ENCODE results near the gene POU5F2.

The POU5F2 gene

GRCh38 chr5:93735378-93735777 is 6.0 kb downstream of the POU5F2 start:
- no peak overlapping the region for H3K4me3 ChIP-seq (ENCODE audit: low read depth, low read length)
- TF ChIP-seq, protein P1, sequence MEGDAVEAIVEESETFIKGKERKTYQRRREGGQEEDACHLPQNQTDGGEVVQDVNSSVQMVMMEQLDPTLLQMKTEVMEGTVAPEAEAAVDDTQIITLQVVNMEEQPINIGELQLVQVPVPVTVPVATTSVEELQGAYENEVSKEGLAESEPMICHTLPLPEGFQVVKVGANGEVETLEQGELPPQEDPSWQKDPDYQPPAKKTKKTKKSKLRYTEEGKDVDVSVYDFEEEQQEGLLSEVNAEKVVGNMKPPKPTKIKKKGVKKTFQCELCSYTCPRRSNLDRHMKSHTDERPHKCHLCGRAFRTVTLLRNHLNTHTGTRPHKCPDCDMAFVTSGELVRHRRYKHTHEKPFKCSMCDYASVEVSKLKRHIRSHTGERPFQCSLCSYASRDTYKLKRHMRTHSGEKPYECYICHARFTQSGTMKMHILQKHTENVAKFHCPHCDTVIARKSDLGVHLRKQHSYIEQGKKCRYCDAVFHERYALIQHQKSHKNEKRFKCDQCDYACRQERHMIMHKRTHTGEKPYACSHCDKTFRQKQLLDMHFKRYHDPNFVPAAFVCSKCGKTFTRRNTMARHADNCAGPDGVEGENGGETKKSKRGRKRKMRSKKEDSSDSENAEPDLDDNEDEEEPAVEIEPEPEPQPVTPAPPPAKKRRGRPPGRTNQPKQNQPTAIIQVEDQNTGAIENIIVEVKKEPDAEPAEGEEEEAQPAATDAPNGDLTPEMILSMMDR (IDR thresholded peaks at IDR 0.05; ENCODE audit: insufficient read depth, low read length, missing control alignments) = no peak
- CTCF ChIA-PET = interaction anchor here (0.8 to 1.3 kb wide), 3 partner anchors 25 to 128 kb away, joined by 3 read pairs; no protein-coding TSS in a partner anchor
- DNase-seq (ENCODE audit: low read depth, low spot score) = no peak
- POLR2A ChIA-PET = no interaction called here

GRCh38 chr5:93731987-93732386 is 9.4 kb downstream of the POU5F2 start:
- TF ChIP-seq, protein P1 (IDR thresholded peaks at IDR 0.05; ENCODE audit: insufficient read depth, low read length, missing control alignments) = no peak
- POLR2A ChIA-PET = no interaction called here
- DNase-seq (ENCODE audit: low read depth, low spot score) = no peak
- no peak overlapping the region for H3K4me3 ChIP-seq (ENCODE audit: low read depth, low read length)
- CTCF ChIA-PET = no interaction called here

- TF ChIP-seq, protein P1 (IDR thresholded peaks at IDR 0.05; ENCODE audit: insufficient read depth, low read length, missing control alignments) = no peak
- POLR2A ChIA-PET = no interaction called here
- no peak overlapping the region for H3K4me3 ChIP-seq (ENCODE audit: low read depth, low read length)
- CTCF ChIA-PET = no interaction called here
- no peak for DNase-seq (ENCODE audit: low read depth, low spot score)
Measured at GRCh38 chr5:93726595-93726994, 14.8 kb downstream of the POU5F2 start.

DNA sequence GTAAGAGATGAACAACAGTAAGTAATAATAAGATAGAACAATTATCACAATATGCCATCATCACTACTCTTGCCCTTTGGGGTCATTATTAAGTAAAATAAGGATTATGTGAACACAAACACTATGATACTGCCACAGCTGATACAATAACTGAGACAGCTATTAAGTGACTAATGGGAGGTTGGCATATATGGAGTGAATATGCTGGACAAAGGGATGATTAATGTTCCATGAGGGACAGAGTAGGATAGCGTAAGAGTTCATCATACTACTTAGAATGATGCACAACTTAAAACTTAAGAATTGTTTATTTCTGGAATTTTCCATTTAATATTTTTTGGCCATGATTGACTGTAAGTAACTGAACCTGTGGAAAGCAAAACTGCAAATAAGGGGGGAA is 16.6 kb downstream of the POU5F2 start:
- CTCF ChIA-PET = no interaction called here
- POLR2A ChIA-PET = no interaction called here
- DNase-seq (ENCODE audit: low read depth, low spot score) = no peak
- no peak overlapping the region for H3K4me3 ChIP-seq (ENCODE audit: low read depth, low read length)
- TF ChIP-seq, protein P1 (IDR thresholded peaks at IDR 0.05; ENCODE audit: insufficient read depth, low read length, missing control alignments) = no peak

DNA sequence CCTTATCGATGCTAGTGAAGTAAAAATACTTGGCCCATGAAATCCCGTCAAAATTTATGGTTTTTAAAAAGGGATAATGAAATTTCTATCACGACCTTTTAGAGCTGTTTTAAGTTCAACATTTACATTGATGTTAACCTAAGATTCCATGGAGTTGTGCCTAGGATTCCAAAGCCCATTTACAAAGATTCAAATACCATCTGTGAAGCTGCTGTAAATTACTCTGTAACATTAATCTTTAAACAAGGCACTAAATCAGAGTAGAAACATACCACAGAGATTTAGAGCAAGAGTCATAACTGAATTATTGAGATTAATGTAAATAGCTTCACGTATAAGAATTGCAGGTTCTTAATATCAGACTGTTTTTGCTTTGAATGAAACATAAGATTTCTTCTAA is 17.7 kb downstream of the POU5F2 start:
- no peak overlapping the region for H3K4me3 ChIP-seq (ENCODE audit: low read depth, low read length)
- no peak for DNase-seq (ENCODE audit: low read depth, low spot score)
- ChIA-PET CTCF (interaction anchor here (1.1 kb wide), 1 partner anchor 116 kb away, joined by 3 read pairs; no protein-coding TSS in a partner anchor), POLR2A (no interaction called here)
- TF ChIP-seq, protein P1 (IDR thresholded peaks at IDR 0.05; ENCODE audit: insufficient read depth, low read length, missing control alignments) = no peak

GRCh38 chr5:93723005-93723404 is 18.4 kb downstream of the POU5F2 start:
- H3K4me3 ChIP-seq (ENCODE audit: low read depth, low read length) = no peak overlapping the region
- DNase-seq (ENCODE audit: low read depth, low spot score) = no peak
- CTCF ChIA-PET = interaction anchor here (1.1 kb wide), 1 partner anchor 116 kb away, joined by 3 read pairs; no protein-coding TSS in a partner anchor
- POLR2A ChIA-PET = no interaction called here
- TF ChIP-seq, protein P1 (IDR thresholded peaks at IDR 0.05; ENCODE audit: insufficient read depth, low read length, missing control alignments) = no peak
